T-cell (primary cell): ENCODE results near the gene AP3B2. TPM values are rescaled to one million over a fixed set of nuclear protein-coding genes. Genes with fewer than 3 reads are reported as not detected.

Experiments
- ATAC-seq, 4 experiments: fragments of 200-7000 bp in 3 of 4; fragments of 150-1000 bp in 1 of 4; cut with Tn5 transposase; replicated peaks in 1 of 4; 1 replicate in 3 of 4; 2 replicates in 1 of 4; pipeline ENCODE4 v1.10.0; 2021; ENCODE audit warnings: moderate library complexity in 3 of 4, mild to moderate bottlenecking in 2 of 4, moderate number of reproducible peaks in 1 of 4
- CTCF ChIA-PET, 2 donors: fragments of 300-600 bp; sonication (Branson Sonifier 250); formaldehyde crosslinking; loops; one replicate each; lab custom pipeline; 2022; ENCODE audit warnings: antibody characterized with exemption in 2 of 2; lab: Charles Lee
- POLR2A ChIA-PET, 2 donors: fragments of 300-600 bp; sonication (Branson Sonifier 250); formaldehyde crosslinking; loops; one replicate each; lab custom pipeline; 2022; ENCODE audit warnings: antibody characterized with exemption in 2 of 2; lab: Charles Lee
- DNase-seq, 35 experiments: peaks; one replicate each; pipeline versions ENCODE4 v3.0.0 to v3.0.0-alpha.2; 2013 to 2023
- H3K27ac ChIP-seq: one replicate; pipeline ENCODE4 v1.5.1; 2013; ENCODE audit warnings: low read length
- H3K27me3 ChIP-seq, 2 experiments: replicated peaks in 1 of 2; 1 replicate in 1 of 2; 2 replicates in 1 of 2; pipeline versions ENCODE4 v1.6.1 to v1.7.0; 2013; ENCODE audit warnings: low read length in 1 of 2, mixed read lengths in 1 of 2; ENCODE audit not compliant: control insufficient read depth in 2 of 2, insufficient read depth in 2 of 2; ENCODE audit errors: extremely low read depth in 1 of 2
- H3K36me3 ChIP-seq, 2 donors: 1 replicate in 1 of 2; 2 replicates in 1 of 2; pipeline versions ENCODE4 v1.6.1 to v1.7.0; 2013; ENCODE audit warnings: low read length in 1 of 2; ENCODE audit not compliant: control insufficient read depth in 2 of 2, insufficient read depth in 1 of 2; ENCODE audit errors: extremely low read depth in 1 of 2
- H3K4me1 ChIP-seq, 2 experiments: 1 replicate in 1 of 2; 2 replicates in 1 of 2; pipeline versions ENCODE4 v1.6.1 to v1.7.0; 2013; ENCODE audit warnings: low read length in 2 of 2, mixed read lengths in 1 of 2; ENCODE audit not compliant: insufficient read depth in 2 of 2, control insufficient read depth in 1 of 2; ENCODE audit errors: extremely low read depth in 1 of 2
- H3K4me3 ChIP-seq, 2 donors: 1 replicate in 1 of 2; 2 replicates in 1 of 2; pipeline versions ENCODE4 v1.5.1 to v1.7.0; 2013; ENCODE audit warnings: mild to moderate bottlenecking in 2 of 2, low read length in 1 of 2, moderate library complexity in 1 of 2; ENCODE audit not compliant: control insufficient read depth in 1 of 2; ENCODE audit errors: extremely low read depth in 1 of 2
- H3K9me3 ChIP-seq: 2 replicates; pipeline ENCODE4 v1.7.0; 2013
- H3K27ac Mint-ChIP-seq, 2 donors: one replicate each; pipeline ENCODE4 v1.8.0; 2020 to 2021; ENCODE audit warnings: mild to moderate bottlenecking in 2 of 2, mixed read lengths in 2 of 2
- H3K27me3 Mint-ChIP-seq, 2 donors: one replicate each; pipeline ENCODE4 v1.8.0; 2021 to 2022; ENCODE audit warnings: mixed read lengths in 2 of 2
- H3K36me3 Mint-ChIP-seq: one replicate; pipeline ENCODE4 v1.8.0; 2021; ENCODE audit warnings: mixed read lengths
- H3K4me1 Mint-ChIP-seq, 3 donors: one replicate each; pipeline ENCODE4 v1.8.0; 2020 to 2022; ENCODE audit warnings: mixed read lengths in 3 of 3, mild to moderate bottlenecking in 1 of 3
- H3K4me3 Mint-ChIP-seq, 3 donors: one replicate each; pipeline ENCODE4 v1.8.0; 2020 to 2022; ENCODE audit warnings: mild to moderate bottlenecking in 3 of 3, mixed read lengths in 3 of 3, moderate library complexity in 3 of 3
- H3K9me3 Mint-ChIP-seq, 3 donors: one replicate each; pipeline ENCODE4 v1.8.0; 2020 to 2022; ENCODE audit warnings: mixed read lengths in 3 of 3
- WGBS: methylation state at CpG from one replicate; pipeline ENCODE4 v1.1.5; 2013; ENCODE audit warnings: missing lambda C conversion rate; ENCODE audit not compliant: insufficient coverage; 5-methylcytosine and 5-hydroxymethylcytosine counted together
- total RNA-seq, 35 experiments: library from RNA in 6 of 35; stranded (reverse) in 6 of 35; fragments of 120-200 nt in 1 of 35; gene quantifications; one replicate each; pipeline versions ENCODE4 v1.2.1 to v1.2.4 and lab custom pipeline; 2013 to 2026

The AP3B2 gene
- total RNA-seq, 5 donors from 2014 or later (not counting 1 experiment from before 2014, with no cell fraction given), result 0.23 to 5.8 (median 0.76) TPM

DNA sequence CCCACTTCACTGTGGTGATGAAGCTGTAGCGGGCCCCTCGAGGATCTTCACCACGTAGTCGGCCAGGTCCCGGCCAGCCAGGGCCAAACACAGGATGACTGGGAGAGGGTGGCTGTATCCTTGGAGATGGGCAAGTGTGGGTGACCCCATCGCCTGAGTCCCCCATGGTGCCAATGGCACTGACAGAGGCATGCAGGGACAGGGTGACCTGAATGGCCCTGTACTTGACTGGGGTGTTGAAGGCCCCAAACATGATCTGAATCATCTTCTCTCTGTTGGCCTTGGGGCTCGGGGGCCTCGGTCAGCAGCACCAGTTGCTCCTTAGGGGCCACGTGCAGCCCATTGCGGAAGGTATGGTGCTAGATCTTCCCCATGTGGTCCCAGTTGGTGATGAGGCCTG, 17.1 kb upstream of the AP3B2 start:
- CTCF ChIA-PET, result interaction anchor here in 1 of 2 donors (0.6 kb wide), 1 partner anchor 230 kb away, joined by 3 read pairs; no protein-coding TSS in a partner anchor
- no peak overlapping the region for H3K27ac Mint-ChIP-seq
- POLR2A ChIA-PET, result no interaction called here

DNA sequence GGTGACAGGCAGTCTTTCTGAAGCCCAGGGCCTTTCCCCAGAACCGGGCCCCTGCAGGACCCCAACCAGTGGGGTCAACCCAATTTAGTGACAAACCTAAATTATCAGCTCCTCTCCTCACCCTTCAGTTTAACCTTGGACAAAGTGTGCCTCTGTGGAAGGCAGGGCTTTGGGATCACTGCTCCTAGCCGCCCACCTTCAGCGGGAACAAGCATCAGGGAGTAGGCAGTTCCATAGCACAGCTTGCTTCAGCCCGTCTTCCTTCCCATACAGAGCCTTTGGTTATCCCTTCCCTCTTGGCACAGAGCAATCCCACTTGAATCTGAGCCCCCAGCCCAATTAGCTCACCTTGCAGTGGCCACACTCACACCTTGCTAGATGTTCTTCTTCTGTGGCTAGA, 5.3 kb upstream of the AP3B2 start:
- H3K36me3 ChIP-seq, result no peaks in the 10 kb centered on the region
- peaks cover 4% of the 10 kb centered on the region for H3K36me3 Mint-ChIP-seq
- CTCF ChIA-PET, result no interaction called here
- no peak for DNase-seq
- peaks cover 19 to 41% of the 10 kb centered on the region in 2 donors for H3K27me3 Mint-ChIP-seq
- H3K4me3 Mint-ChIP-seq, result no peak overlapping the region
- no peak overlapping the region for H3K27ac ChIP-seq
- H3K9me3 ChIP-seq, result no peaks in the 10 kb centered on the region
- H3K4me1 ChIP-seq, result peaks cover 0 to 7% of the 10 kb centered on the region in 2 experiments
- peaks cover 0 to 3% (median 2%) of the 10 kb centered on the region in 3 donors for H3K4me1 Mint-ChIP-seq
- H3K27me3 ChIP-seq, result peaks cover 0 to 42% of the 10 kb centered on the region in 2 experiments
- POLR2A ChIA-PET, result no interaction called here
- H3K9me3 Mint-ChIP-seq, result peaks cover 0 to 9% (median 6%) of the 10 kb centered on the region in 3 donors
- H3K4me3 ChIP-seq, result no peak overlapping the region
- no peak overlapping the region for H3K27ac Mint-ChIP-seq
- 58% methylated on average over 2 of the region's 4 CpGs for WGBS
- ATAC-seq, result no peak

More for the DNA sequence above, 17.1 kb upstream of the AP3B2 start:
- no peak for DNase-seq
- H3K4me1 Mint-ChIP-seq, result no peaks in the 10 kb centered on the region
- Histone ChIP-seq H3K27ac (no peak overlapping the region), H3K4me3 (no peak overlapping the region), H3K4me1 (no peaks in the 10 kb centered on the region), H3K27me3 (peaks cover 0 to 11% of the 10 kb centered on the region in 2 experiments), H3K9me3 (no peaks in the 10 kb centered on the region), H3K36me3 (peaks cover 0 to 4% of the 10 kb centered on the region in 2 donors)
- peaks cover 7 to 9% of the 10 kb centered on the region in 2 donors for H3K27me3 Mint-ChIP-seq
- H3K9me3 Mint-ChIP-seq, result no peaks in the 10 kb centered on the region
- 97% methylated on average over 7 of the region's 10 CpGs for WGBS
- ATAC-seq, result no peak
- H3K4me3 Mint-ChIP-seq, result no peak overlapping the region
- peaks cover 32% of the 10 kb centered on the region for H3K36me3 Mint-ChIP-seq

DNA sequence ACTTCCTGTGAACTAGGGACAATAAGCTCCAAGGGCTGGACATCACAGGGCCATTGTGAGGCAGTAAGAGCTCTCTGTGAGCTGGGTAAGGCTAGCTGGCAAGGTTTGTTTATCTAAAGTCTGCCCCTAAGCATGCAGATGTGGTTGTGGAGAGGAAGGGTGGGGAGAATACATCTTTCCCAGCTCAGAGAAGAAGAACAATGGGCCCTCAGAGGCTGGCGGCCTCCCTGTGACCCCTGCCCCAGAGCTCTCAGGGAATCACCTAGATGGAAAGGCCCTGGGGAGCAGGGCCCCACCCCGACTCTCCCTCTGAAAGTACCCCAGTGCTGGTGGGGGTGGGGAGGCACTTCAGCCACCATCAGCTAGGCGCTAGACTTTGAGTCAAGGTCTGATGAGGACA, 4.3 kb upstream of the AP3B2 start:
- H3K27me3 Mint-ChIP-seq, result peaks cover 19 to 41% of the 10 kb centered on the region in 2 donors
- ChIA-PET CTCF (no interaction called here), POLR2A (no interaction called here)
- H3K27ac Mint-ChIP-seq, result no peak overlapping the region
- H3K4me3 ChIP-seq, result no peak overlapping the region
- no peaks in the 10 kb centered on the region for H3K9me3 ChIP-seq
- H3K27me3 ChIP-seq, result peaks cover 0 to 47% of the 10 kb centered on the region in 2 experiments
- peaks cover 0 to 9% (median 6%) of the 10 kb centered on the region in 3 donors for H3K9me3 Mint-ChIP-seq
- peaks cover 0 to 13% of the 10 kb centered on the region in 2 experiments for H3K4me1 ChIP-seq
- no peaks in the 10 kb centered on the region for H3K36me3 ChIP-seq
- H3K36me3 Mint-ChIP-seq, result peaks cover 4% of the 10 kb centered on the region
- DNase-seq (no peak), ATAC-seq (no peak)
- H3K4me1 Mint-ChIP-seq, result peaks cover 0 to 3% (median 2%) of the 10 kb centered on the region in 3 donors
- WGBS, result no CpG with 5 or more reads among the region's 3 CpGs
- H3K27ac ChIP-seq, result no peak overlapping the region
- no peak overlapping the region for H3K4me3 Mint-ChIP-seq

DNA sequence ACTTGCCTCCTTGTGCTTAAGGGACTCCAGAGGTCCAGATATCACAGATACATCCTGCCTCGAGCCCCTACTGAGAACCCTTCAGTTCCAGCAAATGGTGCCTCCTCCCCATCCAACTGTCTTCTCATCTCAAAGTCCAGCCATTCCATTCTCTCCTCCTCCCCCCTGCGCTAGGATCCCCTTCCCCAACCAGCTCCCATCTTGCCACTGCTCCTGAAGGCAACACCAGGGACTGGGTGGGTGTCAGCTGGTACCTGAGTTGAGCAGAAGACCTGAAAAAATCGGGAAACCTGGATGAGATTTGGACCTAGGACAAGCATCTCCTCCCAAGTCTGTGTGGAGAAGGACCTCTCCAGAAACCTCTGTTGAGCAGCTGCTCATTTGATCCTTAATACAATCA, 2.4 kb upstream of the AP3B2 start:
- H3K36me3 ChIP-seq, result no peaks in the 10 kb centered on the region
- peaks cover 0 to 18% of the 10 kb centered on the region in 2 experiments for H3K4me1 ChIP-seq
- peaks cover 0 to 60% of the 10 kb centered on the region in 2 experiments for H3K27me3 ChIP-seq
- H3K27ac ChIP-seq, result no peak overlapping the region
- peaks cover 0 to 3% (median 2%) of the 10 kb centered on the region in 3 donors for H3K4me1 Mint-ChIP-seq
- peak overlapping the region in 1 of 2 donors; percentile 51 for H3K27ac Mint-ChIP-seq
- H3K36me3 Mint-ChIP-seq, result peaks cover 4% of the 10 kb centered on the region
- 80% methylated on average over 1 of the region's 3 CpGs for WGBS
- no peak for ATAC-seq
- CTCF ChIA-PET, result no interaction called here
- H3K4me3 Mint-ChIP-seq, result no peak overlapping the region
- H3K9me3 Mint-ChIP-seq, result peaks cover 0 to 4% (median 3%) of the 10 kb centered on the region in 3 donors
- no peak for DNase-seq
- H3K4me3 ChIP-seq, result no peak overlapping the region
- H3K27me3 Mint-ChIP-seq, result peaks cover 19 to 41% of the 10 kb centered on the region in 2 donors
- no peaks in the 10 kb centered on the region for H3K9me3 ChIP-seq
- POLR2A ChIA-PET, result no interaction called here

DNA sequence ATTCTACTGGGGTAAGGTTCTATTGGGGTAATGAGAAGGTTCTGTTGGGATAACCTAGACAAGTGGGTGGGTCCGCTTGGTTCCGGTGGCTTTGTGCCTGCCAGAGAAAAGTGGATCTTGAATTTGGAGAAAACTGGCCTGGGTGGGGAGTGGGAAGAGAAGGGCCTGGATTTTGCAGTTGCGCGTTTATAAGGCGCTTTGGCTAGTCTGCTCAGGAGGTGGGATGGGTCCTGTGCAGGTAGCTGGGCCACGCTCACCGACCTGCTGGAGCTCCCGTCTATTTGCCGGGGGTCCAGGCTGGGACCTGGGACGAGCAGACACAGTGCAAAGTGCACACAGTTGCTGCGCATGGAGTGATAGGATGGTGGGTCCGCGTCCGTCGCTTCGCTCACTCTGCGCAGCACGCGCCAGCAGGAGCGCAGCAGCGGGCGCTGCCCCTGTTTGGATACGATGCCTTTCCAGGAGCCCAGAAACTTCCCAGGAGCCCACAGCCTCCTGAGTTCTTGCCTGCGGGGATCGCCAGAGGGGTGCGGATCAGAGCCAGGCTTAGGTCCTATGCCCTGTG, 1.3 kb upstream of the AP3B2 start:
- Mint-ChIP-seq H3K4me1 (peaks cover 0 to 3% (median 2%) of the 10 kb centered on the region in 3 donors), H3K27ac (no peak overlapping the region), H3K27me3 (peaks cover 19 to 39% of the 10 kb centered on the region in 2 donors), H3K9me3 (no peaks in the 10 kb centered on the region), H3K36me3 (no peaks in the 10 kb centered on the region), H3K4me3 (peak overlapping the region in 2 of 3 donors; percentile 54 to 62)
- ChIA-PET CTCF (no interaction called here), POLR2A (no interaction called here)
- no peak overlapping the region for H3K4me3 ChIP-seq
- peaks cover 0 to 60% of the 10 kb centered on the region in 2 experiments for H3K27me3 ChIP-seq
- ATAC-seq (no peak), DNase-seq (no peak)
- H3K27ac ChIP-seq, result no peak overlapping the region
- peaks cover 0 to 18% of the 10 kb centered on the region in 2 experiments for H3K4me1 ChIP-seq
- no peaks in the 10 kb centered on the region for H3K36me3 ChIP-seq
- 97% methylated on average over 24 of the region's 26 CpGs for WGBS
- no peaks in the 10 kb centered on the region for H3K9me3 ChIP-seq

DNA sequence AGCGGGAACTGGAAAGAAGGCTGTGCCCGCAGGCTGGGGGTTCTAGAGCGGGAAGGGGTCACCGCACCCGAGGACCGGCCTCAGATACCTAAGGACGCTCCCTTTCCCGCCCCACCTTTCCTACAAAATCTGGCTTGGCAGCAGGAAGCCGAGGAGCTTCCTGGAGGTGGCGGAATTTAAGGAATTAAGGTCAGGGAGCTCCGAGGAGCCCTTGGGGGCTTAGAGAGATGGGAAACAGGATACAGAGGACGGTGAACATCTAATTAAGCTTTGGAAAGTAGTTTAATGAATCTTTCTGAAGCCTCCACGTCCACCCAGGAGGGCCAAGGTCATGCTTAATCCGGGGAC, 507 bp upstream of the AP3B2 start:
- no peak overlapping the region for H3K27ac ChIP-seq
- POLR2A ChIA-PET, result no interaction called here
- Mint-ChIP-seq H3K4me1 (peaks cover 0 to 3% (median 2%) of the 10 kb centered on the region in 3 donors), H3K36me3 (no peaks in the 10 kb centered on the region), H3K27me3 (peaks cover 19 to 33% of the 10 kb centered on the region in 2 donors), H3K9me3 (no peaks in the 10 kb centered on the region), H3K27ac (peak overlapping the region in 1 of 2 donors; percentile 20), H3K4me3 (peak overlapping the region in 2 of 3 donors; percentile 62 to 70)
- peaks cover 0 to 56% of the 10 kb centered on the region in 2 experiments for H3K27me3 ChIP-seq
- DNase-seq, result no peak
- no peak for ATAC-seq
- CTCF ChIA-PET, result no interaction called here
- peak overlapping the region; percentile 47 to 56 for H3K4me3 ChIP-seq
- peaks cover 0 to 18% of the 10 kb centered on the region in 2 experiments for H3K4me1 ChIP-seq
- WGBS, result 43% methylated on average over 4 of the region's 14 CpGs
- H3K36me3 ChIP-seq, result no peaks in the 10 kb centered on the region
- no peaks in the 10 kb centered on the region for H3K9me3 ChIP-seq
